ENCODE measurements around the gene ZNFX1.

DNA sequence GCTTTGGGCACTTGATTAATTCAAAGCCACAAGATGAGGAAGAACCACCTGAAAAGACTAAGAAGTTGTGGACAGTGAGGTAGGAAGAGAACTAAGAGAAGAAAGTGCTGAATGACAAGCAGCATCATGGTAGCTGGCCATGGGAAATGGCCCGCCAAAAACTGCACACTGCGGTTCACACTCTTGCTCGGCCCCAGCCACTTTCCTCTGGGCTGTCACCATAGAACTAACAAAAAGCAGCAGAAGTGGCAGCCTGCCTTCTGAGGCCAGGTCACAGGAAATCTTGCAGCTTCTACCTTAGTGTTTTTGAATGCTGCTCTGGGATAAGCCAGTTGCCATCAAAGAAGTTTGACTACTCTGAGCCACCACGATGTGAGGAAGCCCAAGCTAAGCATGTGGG lies 34.8 kb upstream of the ZNFX1 start:
- TF ChIP-seq, protein P1, sequence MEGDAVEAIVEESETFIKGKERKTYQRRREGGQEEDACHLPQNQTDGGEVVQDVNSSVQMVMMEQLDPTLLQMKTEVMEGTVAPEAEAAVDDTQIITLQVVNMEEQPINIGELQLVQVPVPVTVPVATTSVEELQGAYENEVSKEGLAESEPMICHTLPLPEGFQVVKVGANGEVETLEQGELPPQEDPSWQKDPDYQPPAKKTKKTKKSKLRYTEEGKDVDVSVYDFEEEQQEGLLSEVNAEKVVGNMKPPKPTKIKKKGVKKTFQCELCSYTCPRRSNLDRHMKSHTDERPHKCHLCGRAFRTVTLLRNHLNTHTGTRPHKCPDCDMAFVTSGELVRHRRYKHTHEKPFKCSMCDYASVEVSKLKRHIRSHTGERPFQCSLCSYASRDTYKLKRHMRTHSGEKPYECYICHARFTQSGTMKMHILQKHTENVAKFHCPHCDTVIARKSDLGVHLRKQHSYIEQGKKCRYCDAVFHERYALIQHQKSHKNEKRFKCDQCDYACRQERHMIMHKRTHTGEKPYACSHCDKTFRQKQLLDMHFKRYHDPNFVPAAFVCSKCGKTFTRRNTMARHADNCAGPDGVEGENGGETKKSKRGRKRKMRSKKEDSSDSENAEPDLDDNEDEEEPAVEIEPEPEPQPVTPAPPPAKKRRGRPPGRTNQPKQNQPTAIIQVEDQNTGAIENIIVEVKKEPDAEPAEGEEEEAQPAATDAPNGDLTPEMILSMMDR (conservative IDR thresholded peaks at IDR 0.05; ENCODE audit: low read length) = no peak
- no peak for TF ChIP-seq EZH2phosphoT487 (IDR thresholded peaks at IDR 0.05; ENCODE audit: borderline replicate concordance)

All from Loucy (cell line).